H1 (cell line): ENCODE data around the gene MRPL39. TPM values are rescaled to one million over a fixed set of nuclear protein-coding genes. Genes with fewer than 3 reads are reported as not detected.

Experiments used
- E2F6 ChIP-seq: IDR thresholded peaks from 2 replicates; pipeline ENCODE4 v1.6.1; 2012; ENCODE audit warnings: inconsistent platforms
- RNF2 ChIP-seq: fragments of 200-900, 300-1000 bp; sonication (generic); IDR thresholded peaks from 2 replicates; pipeline ENCODE4 v1.7.1; 2016; ENCODE audit warnings: borderline replicate concordance, low read depth, mild to moderate bottlenecking, antibody characterized with exemption, low read length; ENCODE audit not compliant: poor library complexity, severe bottlenecking; ENCODE audit errors: missing control alignments
- polyA plus RNA-seq, 7 experiments: library from polyadenylated mRNA; depleted of rRNA in 3 of 7; stranded (reverse) in 5 of 7; unstranded in 2 of 7; fragments of >200 nt in 5 of 7; fragments of 200-250 nt in 2 of 7; gene quantifications; 1 replicate in 5 of 7; 2 replicates in 1 of 7; 4 replicates in 1 of 7; pipeline versions ENCODE4 v1.2.1 to v1.2.3, GENCODE V29; 2011 to 2013; ENCODE audit warnings: missing spikeins in 2 of 7, mixed read lengths in 2 of 7
- total RNA-seq: library from RNA; stranded (reverse); fragmentation: NEBNext Ultra II Directional; extraction: Animal tissue kit (Norgen Biotek cat#: 25700); gene quantifications from 2 replicates; pipeline ENCODE4 v1.2.1, GENCODE V29; 2021

MRPL39 gene
- total and polyA plus RNA-seq, 2 of the 8 experiments (the other 6 are each of a cell fraction or from before 2014, with no cell fraction given) = 20.3 to 43.2 TPM

- no peak for TF ChIP-seq E2F6
- TF ChIP-seq RNF2 = no peak
Observed at GRCh38 chr21:25541042-25541441, 66.2 kb downstream of the MRPL39 start (continued).
